Stimulated activated CD4-positive, alpha-beta T cell treated with anti-CD3 and anti-CD28 coated beads, Interleukin-1b, Interleukin-23, amount 100 ng/mL, for 1 hour (primary cell): ENCODE measurements around the gene CLMN.

Experiments
- DNase-seq, 2 donors: peaks; one replicate each; pipeline ENCODE4 v3.0.0-alpha.2; 2020; ENCODE audit warnings: low read depth in 2 of 2

The CLMN gene

DNA sequence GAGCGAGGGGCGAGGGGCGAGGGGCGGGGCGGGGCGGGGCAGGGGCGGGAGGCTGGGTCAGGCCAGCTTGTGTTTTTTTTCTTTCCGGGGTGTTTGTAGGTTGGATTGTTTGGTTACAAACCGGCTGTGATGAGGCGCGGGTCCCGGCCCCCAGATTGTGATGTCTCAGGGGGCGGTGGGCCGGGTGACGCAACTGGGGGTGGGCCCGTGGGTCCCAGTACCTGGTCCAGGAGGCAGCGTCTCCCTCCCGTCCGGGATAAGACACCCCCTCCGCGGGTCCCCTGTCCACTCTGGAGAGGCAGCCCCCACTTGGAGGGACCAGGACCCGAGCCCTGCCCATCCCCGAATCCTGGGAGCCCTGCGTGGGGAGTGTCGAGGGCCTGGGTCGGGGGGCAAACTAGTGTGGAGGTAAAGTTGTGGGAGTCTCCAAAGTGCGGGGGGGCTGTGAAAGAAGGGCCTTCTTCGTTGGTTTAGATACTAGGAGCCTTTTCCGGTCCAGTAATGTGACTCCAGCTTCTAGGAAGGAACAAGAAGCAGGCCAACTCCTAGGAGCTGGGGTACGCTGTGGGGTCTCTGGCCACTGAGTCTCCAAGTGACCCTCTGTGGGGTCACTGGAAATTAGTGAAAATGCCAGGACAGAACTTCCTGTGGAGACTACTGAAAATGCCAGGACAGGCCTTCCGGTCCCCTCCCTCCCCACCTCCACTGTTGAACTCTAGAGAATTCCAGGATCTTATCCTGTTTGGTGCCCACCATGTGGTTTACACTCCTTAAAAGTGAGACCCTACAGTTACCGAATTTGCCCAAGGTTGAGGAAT, 579 bp upstream of the CLMN start:
- DNase-seq, result no peak

DNA sequence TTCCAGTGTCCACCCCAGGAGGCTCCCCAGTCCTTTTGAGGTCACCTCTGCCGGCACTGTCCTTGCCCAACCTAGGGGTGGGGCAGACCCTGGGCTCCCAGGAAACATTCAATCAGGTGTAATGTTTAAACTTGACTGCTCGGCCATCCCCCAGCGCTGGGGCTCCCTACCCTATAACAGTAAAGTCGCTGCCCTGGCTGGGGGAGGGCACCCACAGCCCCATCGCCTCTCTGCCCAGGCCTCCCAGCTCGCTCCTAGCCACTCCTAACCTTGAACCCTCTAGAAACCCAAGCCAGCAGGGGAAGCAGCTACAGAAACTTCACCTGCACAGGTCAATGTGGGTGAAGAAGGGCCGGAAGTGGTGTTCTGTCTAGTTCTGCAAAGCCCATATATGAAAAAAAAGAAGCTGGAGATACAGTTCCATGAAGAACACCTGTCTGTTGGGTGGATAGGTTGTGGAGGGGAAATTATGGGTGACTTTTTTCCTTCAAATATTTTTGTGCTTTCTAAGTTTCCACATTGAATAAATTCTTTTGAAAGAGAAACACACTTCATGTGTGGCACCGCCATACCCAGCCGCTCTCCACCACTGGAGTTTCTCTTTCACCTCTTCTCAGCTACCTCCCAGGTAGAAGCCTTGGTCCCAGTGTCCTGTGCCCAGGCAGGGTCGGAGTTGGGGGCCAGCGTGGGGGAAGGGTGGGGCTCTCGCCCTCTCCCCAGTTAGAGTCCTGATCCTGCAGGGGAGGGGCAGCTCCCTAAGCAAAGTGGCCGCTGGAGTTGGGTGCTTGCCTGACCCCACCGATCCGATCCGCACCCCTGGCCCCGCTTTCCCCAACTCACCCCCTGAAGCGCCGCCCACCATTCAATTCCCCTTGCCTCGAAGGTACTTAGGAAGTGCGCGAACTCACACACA, 1.1 kb downstream of the CLMN start:
- no peak for DNase-seq

- DNase-seq, result no peak
These were observed 1.8 kb downstream of the CLMN start for GRCh38 chr14:95317817-95318343.

GRCh38 chr14:95316821-95317220, 2.9 kb downstream of the CLMN start:
- no peak for DNase-seq

DNA sequence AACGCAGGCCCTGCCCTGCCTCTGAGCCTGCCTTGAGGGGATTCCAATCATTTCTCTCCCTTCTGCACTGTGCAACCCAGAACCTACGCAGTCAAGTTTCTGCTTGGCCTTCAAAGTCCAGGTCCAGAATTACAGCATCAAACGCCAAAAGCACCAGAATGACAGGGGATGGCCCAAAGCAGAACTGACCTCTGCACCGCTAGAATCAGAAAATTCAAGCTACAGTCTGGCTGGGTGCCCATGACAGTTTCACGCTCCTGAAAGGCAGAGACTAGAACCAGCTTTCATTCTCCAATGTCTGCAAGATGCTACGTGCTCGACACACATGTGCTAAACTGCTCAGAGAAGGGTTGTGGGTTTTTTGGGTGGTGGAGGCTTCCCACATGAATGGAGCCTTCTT, 4.1 kb downstream of the CLMN start:
- no peak for DNase-seq

GRCh38 chr14:95315156-95315555, 4.6 kb downstream of the CLMN start:
- DNase-seq, result no peak

- no peak for DNase-seq
These were observed 5.1 kb downstream of the CLMN start for GRCh38 chr14:95314609-95315008.

GRCh38 chr14:95313707-95314106, 6.0 kb downstream of the CLMN start:
- no peak for DNase-seq

GRCh38 chr14:95313190-95313589, 6.5 kb downstream of the CLMN start:
- no peak for DNase-seq

- DNase-seq, result no peak
These were observed 7.4 kb downstream of the CLMN start for GRCh38 chr14:95312311-95312710.

DNA sequence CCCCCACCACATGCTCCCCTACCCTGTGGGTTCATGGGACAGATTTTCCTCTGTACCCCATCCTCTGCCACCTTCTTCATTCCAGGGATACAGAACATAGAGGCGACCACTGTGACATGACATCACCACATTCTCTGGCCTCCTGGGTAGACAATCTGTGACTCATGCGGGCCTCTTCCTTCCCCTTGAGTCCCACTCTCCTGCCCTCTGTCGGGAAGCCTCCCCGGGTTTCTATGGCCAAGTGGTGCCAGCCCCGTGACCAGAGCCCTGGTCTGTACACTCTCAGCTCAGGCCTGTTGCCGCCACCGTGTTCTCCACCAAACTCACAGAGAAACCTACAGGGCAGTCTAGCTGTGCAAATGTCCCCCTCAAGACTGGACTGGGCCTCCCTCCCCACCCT, 8.0 kb downstream of the CLMN start:
- DNase-seq, result no peak

GRCh38 chr14:95310635-95311380, 8.9 kb downstream of the CLMN start:
- no peak for DNase-seq

DNA sequence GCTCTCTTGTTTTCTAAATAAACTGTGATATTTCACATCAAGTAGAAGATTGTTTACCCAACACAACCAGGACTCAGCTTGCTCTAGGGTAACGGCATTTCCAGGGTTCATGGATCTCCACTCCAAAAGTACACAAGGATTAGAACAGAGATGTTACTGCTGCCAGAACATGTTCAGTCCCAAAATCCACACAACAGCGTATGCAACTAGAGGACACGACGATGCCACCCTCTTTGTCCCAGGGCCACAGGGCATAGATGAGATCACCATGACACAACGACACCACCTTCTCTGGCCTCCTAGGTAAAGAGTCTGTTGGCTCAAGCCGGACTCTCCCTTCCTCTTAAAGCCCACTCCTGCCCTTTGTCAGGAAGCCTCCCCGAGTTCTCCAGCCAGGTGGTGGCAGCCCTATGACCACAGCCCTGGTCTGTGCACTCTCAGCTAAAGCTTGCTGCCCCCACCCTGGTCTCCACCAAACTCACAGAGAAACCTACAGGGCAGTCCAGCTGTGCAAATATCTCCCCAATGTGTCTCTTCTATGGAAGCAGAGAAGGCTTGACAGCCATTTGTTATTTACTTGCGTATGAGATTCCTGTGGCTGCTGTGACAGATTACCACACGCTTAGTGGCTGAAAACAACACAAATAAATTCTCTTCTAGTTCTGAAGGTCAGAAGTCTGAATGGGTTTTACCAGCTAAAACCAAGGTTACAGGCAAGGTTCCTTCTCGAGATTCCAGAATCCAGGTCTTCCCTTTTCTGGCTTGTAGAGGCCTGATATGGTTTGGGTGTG, 10.3 kb downstream of the CLMN start:
- no peak for DNase-seq

DNA sequence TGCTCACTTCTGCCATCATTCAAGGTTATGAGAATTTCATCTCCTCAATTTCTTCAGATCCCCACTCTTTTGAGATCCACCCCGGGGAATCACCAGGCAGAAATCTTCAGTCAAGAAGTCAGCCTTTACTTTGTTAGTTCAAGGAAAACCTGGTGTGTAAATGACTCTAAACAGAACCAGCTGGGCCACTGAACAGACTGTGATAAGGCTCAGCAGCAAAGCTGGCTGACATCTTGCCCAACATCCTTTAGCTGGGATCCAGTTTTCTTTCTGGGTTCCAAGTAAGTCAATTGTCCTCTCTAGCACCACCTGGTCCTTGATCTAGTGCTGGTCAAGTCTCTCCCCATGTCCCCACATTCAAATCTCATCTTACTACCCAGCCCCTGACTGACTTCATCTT, 11.6 kb downstream of the CLMN start:
- DNase-seq, result no peak

- DNase-seq, result no peak
These were observed 12.2 kb downstream of the CLMN start for GRCh38 chr14:95307402-95308041.

DNA sequence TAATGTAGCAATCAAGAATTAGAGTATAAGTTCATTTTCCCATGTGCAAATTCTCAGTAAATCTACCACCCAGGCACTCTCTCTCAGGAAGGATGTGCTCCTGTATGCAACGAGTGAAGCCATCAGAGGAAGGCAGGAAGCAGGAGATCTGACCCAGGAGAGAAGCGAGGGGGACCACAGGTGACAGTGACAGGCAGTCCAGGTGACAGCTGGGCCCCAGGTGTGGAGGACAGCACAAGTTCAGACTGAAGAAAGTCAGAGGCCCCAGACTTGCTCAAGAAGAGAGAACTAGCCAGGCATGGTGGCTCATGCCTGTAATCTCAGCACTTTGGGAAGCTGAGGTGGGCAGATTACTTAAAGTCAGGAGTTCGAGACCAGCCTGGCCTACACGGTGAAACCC, 13.8 kb downstream of the CLMN start:
- DNase-seq, result no peak

DNA sequence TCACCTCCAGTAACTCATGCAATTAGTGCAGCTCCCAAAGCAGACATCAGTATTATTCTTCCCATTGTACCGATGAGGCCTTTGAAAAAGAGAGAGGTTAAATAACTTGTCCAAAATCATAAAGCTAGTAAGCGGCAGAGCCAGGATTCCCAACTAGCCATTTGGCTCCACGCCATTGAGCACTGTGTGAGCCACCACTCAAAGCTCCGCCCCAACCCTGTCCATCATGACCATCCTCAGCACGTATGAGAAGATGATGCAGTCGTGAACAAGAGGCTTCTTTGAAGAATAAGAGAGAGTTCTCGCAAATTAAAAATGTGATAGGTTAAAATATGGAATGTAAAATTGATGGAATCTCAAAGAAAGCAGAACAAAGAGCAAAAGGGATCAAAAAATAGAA, 14.6 kb downstream of the CLMN start:
- DNase-seq, result no peak

GRCh38 chr14:95304342-95304741, 15.4 kb downstream of the CLMN start:
- DNase-seq, result no peak

DNA sequence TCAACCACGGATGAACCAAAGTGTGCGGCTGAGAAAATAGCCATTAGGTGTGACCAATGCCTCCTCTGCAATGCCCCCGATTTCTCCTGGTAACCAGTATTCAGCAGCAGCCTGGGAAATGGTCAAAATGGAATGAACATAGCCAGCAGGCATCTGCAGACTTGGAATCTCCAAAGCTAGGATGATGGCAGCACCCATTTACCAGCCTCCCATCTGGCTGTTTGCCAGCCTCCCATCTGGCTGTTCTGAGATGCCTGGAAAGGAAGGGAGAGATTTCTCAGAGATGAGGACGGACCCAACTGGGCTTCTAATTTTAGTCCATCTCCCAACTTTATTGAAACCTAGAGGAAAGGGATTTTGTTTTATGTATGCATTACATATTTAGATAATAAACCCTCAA, 16.2 kb downstream of the CLMN start:
- no peak for DNase-seq

DNA sequence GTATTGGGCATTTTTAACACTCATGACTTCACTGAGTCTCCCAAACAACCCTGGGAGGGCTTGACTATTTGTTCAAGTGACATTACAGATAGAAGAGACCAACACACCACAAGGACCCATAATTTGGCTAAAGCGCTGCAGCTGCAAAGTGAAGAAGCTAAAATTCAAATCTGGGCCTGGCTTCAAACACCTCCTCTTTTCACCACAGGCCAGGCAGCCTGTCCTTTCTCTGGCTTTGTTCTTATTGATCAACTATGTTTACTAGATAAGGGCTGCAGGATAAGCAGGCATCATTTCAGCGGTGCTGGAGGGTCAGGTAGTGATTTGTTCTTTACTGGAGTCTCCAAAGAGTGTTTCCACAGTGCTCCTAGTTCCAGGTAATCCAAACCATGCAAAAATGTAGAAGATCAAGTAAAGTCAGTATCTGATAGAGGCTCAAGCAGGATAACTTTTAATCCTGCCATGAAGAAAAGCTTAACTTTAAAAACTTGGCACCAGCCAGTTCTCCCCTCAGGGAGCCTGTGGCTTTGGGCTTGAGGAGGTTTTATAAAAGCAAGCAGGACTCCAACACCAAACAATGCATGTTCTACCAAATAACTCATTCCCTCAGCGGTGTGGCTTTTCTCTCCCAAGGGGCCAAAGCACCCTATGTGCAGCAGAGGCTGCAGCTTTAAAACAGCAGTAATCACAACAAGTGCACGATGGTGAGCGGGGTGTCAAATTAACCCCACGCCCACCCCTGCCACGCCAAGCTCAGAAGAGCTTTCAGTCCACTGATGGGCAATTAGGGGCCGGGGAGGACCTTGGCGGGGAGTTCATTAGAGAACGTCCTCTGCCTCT, 16.8 kb downstream of the CLMN start:
- DNase-seq, result no peak
